Renal cortex interstitium (tissue), 11 donors: ENCODE data around the gene TARBP1. TPM values are rescaled to one million over a fixed set of nuclear protein-coding genes. Genes with fewer than 3 reads are reported as not detected.
"Not testable (repeated sequence)": the region's sequence is repeated elsewhere in the genome, so short reads cannot be mapped to it uniquely, and the experiment has no call there.

Experiments
- DNase-seq, 11 donors: peaks; one replicate each; pipeline ENCODE4 v3.0.0-alpha.2; 2013; ENCODE audit warnings: low read depth in 9 of 11, low spot score in 4 of 11; ENCODE audit errors: extremely low read depth in 1 of 11
- polyA plus RNA-seq, 3 donors: library from polyadenylated mRNA; unstranded; fragments of 120-200 nt; gene quantifications; one replicate each; pipeline ENCODE4 v1.2.1, GENCODE V29; 2013; ENCODE audit not compliant: insufficient read length in 3 of 3

Gene TARBP1
- polyA plus RNA-seq, 3 donors, result 45.9 to 94.9 (median 60.7) TPM

DNA sequence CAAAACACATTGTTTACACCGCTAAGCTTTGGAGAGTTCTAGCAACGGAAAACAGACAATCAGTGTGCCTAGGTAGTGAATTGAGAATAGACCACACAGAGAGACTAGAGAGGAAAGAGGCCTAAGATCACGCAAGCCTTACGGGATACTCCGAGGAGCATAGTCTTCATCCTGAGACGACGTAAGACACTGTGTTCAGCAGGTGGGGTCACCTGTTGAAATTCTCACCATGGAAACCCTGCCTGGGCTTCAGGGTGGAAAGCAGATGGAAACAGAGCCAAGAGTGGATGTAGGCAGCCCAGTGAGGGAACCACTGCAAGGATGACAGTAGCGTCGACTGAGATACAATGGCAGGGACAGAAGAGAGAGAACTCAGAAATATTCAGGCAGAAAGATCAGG, 65.5 kb downstream of the TARBP1 start:
- DNase-seq, result no peak

DNA sequence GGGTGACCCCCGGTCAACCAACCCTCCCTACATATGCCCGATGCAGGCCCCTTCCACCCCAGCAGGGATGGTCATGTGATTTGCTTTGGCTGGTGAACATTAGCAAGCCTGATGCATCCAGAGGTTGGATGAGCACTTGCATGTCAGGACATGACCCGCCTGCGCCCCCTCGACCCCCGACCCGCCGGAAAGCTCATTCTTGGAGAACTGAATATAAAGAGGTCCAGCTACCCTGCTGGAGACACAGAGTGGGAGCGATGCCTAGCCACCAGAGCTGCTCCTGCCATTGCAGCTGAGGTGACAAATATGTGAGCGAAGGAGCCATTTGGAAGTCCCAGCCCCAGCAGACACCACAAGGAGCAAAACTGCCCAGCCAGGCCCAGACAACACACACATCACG, 66.1 kb downstream of the TARBP1 start:
- DNase-seq, result no peak

DNA sequence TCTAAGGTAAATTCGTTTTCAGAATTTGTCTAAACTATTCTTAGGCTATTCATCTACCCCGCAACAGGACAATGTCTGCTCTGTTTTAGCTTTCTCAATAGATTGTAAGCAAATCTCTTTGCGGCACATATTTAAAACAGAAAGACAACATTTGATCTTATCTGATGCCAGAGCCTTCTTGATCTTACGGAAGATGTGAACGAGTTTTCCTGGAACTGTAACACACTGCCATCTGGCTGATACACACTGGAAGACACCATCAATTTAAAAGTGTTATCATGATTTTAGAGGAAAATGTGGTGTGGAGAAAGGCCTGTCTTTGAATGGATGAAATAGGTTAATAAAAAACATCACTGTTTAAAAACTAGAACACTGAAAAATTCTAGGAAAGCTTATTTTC, 69.7 kb downstream of the TARBP1 start:
- no peak for DNase-seq

DNA sequence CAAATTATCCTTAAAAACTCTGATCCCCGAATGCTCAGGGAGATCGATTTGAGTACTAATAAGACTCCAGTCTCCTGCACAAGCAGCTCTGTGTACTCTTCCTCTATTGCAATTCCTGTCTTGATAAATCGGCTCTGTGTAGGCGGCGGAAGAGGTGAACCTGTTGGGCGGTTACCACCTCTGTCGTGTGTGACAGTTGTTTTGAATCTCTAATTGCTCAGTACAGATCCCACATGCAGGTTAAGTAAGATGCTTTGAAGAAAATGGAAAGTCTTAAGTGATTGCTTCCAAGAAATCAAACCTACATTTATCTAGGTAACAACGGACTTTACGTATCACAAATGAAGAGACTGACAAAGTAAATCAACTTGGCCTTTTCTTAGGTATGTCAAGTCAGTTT, 70.2 kb downstream of the TARBP1 start:
- no peak for DNase-seq

DNA sequence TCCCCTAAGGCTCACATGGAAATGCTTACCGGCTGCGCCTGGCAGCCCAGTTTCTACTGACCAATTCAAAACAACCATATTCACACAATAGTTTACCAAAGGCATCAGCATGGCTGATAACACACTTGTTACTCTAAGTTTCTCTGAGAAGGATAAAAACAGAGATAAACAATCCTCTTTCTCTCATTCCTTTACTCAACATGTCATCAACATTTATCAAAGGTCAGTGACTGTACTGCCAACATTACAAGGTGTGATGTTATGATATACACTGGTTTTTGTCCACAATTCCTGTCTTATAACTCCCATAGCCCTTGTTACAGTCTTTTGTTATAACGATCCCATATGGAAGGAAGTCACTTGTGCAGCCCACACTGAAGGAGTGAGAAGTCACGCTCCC, 72.1 kb downstream of the TARBP1 start:
- DNase-seq, result no peak

DNA sequence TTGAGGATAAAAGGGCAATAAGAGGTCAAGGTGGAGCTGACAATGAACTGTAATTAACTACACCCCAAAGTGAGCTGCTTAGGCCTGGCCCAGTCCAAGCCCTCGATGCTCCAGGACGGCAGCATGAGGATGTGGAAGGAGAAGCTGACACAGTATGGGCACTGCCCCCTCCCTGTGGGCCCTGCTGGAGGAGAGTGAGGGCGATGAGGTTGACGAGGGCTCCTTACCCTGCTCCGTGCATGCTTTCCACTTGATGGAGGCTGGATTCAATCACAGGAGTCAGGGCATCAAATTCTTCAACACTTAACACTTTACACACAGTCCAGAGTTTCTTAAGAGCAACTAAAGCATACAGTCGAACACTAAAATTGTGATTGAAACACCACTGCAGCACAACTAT, 73.3 kb downstream of the TARBP1 start:
- DNase-seq, result no peak

DNA sequence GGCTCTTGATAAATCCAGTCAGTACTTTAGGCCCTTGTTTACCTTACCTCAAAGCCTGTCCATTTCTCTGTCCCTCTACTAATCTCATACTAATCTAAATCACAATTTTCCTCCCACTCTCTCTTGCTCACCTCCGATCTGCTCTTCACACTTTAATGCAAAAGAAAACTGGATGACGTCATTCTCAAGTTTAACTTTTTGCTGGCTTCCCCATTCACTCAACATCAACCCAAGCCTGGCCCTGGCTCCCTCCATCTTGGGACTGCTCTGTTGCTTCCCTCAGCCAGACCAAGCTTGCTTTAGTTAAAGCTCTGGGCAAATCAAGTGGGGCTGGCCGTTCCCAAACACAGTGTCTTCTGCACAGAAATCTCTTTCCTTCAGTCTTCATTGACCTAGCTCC, 76.0 kb downstream of the TARBP1 start:
- DNase-seq, result no peak

- no peak for DNase-seq
Observed at GRCh38 chr1:234401658-234402057, 77.3 kb downstream of the TARBP1 start.

- DNase-seq, result no peak
Observed at GRCh38 chr1:234400773-234401172, 78.2 kb downstream of the TARBP1 start.

DNA sequence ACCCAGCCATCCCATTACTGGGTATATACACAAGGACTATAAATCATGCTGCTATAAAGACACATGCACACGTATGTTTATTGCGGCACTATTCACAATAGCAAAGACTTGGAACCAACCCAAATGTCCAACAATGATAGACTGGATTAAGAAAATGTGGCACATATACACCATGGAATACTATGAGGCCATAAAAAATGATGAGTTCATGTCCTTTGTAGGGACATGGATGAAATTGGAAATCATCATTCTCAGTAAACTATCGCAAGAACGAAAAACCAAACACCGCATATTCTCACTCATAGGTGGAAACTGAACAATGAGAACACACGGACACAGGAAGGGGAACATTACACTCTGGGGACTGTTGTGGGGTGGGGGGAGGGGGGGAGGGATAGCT, 79.5 kb downstream of the TARBP1 start:
- not testable (repeated sequence) for DNase-seq

DNA sequence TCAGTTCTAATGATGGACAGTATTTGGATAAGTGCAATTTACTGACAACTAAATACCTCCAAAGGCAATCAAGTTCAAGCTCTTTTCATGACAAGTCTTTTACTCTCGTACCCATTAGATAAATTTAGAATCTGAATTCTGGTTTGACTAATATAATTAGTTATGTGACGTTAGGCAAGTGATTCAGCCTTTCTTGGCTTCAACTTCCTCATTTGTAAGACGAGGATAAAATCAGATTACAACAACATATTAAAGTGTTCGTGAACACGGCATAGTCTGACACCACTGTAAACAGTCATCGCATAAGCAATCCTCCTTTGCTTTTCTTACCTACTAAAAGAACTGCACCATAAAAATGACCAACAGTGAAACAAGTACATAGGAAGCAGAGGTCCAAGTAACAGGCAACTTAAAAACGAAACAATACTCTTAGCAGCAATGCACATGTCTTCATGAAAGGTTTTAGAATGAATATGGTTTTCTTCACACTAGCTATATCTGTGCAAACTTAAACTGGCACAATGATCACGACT, 80.1 kb downstream of the TARBP1 start:
- DNase-seq, result no peak

DNA sequence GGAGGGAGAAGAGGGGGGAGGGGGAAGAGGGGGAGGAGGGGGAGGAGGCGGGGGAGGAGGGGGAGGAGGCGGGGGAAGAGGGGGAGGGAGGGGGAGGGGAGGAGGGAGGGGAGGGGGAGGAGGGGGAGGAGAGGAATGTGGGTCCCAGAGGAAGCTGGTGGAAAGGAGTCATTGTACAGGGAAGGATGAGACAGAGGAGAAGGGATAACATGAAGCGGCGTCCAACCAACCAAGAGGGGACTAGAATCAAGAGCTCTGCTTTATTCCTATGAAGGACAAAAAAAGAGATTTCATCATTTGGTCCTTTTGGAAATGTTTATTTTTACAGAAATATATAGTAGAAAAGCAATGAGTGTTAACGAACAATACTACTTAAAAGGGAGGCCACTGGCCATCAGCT, 81.2 kb downstream of the TARBP1 start:
- no peak for DNase-seq

DNA sequence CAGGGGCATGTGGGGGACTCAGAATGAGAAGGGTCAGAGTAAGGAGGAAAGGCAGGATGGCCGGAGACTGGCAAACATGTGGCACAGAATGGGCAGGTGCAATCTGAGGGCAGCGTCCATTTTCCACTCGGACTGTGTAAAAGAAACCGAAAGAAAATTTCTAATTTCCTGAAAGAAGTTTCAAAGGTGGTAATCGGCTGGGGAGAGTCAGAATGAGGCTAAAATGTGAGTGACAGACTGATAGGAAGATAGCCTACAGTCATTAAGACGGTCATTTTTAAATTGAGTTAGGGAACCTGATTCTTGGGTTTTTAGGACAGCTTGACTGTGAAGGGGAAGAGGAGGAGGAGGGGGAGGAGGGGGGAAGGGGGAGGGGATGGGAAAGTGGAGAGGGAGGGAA, 82.1 kb downstream of the TARBP1 start:
- no peak for DNase-seq

- DNase-seq, result no peak
Observed at GRCh38 chr1:234396092-234396491, 82.9 kb downstream of the TARBP1 start.

DNA sequence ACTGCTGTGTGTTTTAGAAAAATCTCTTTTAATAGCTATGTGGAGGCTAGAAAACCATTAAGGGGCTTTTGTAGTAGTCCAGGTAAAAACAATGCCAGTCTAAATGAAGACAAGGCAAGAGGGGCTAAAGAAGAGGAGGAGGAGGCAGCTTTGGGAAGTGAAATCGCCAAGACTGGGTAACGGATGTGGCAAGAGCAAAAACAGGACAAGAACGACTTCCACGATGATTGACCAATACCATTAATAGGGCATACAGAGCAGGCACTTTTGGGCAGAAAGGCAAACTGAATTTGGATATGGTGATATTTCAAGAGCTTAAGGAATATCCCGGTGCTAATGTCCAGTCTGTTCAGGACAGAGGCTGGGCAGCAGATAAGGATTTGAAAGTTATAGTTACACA, 83.7 kb downstream of the TARBP1 start:
- no peak for DNase-seq

DNA sequence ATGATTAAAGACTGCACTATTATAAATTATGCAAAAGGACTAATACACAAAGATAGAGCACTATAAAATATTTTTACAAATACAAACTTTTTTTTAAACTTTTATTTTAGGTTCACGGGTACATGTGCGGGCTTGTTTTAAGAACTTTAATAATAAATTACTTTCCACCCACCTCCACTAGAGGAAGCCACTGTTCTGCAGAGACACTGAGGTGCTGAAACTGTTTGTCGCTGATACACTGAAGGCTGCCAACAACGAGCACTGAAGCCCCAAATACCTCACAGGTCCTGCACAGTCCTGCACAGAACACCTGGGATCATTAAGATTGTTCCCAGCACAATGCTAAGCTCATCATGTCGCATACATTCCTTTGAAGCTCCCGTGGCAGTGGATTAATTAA, 85.8 kb downstream of the TARBP1 start:
- DNase-seq, result no peak

- no peak for DNase-seq
Observed at GRCh38 chr1:234388094-234388493, 90.9 kb downstream of the TARBP1 start.

GRCh38 chr1:234386122-234386521, 92.9 kb downstream of the TARBP1 start:
- no peak for DNase-seq

DNA sequence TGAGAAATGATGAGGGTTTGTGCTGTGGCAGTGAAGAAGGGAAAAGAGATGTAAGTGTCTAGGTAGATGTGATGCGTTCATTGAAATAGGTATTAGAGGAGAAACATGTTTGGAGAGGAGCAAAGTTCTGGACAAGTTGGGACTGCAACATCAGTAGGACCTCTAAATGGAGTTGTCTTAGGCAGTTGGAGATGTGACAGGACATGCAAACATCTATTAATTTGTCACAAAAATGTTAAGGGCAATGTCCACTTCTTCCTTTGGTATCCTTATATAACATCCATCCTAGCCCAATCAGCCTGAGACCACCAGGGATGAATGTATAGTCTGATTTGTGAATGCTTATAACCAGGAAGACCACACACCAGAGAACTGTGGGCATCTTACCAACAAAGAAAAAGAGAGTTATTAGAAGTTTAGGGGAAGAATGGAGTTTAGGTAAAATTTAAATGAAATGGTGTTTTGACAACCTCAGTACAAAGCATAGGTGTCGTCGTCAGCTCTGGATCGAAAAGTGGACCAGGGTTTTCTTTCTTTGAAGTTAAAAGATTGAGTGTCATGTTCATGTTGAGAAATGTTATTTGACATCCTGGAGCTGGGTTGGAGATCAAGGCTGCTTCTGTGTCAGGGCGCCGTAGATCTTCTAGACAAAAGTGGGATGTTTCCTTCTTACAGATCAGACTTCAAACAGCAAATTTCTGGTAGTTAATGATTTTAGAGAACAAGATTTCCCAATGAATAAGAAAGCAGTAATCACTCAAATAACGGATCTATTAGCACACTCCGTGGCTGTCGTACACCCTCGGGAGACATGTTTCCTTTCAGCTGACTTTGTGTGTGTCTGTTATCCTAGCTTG, 97.1 kb downstream of the TARBP1 start:
- DNase-seq, result no peak

GRCh38 chr1:234379591-234380109, 99.3 kb downstream of the TARBP1 start:
- not testable (repeated sequence) for DNase-seq

- no peak for DNase-seq
Observed at GRCh38 chr1:234375672-234376071, 103.3 kb downstream of the TARBP1 start.
